DMS114 treated with DMSO at 0.1 percent for 48 hours (cell line): ENCODE data around the gene RANBP3.

Experiments used
- DNase-seq: peaks from one replicate; lab custom pipeline; 2025; ENCODE audit not compliant: unreplicated experiment; lab: John Stamatoyannopoulos, UW

The RANBP3 gene

DNA sequence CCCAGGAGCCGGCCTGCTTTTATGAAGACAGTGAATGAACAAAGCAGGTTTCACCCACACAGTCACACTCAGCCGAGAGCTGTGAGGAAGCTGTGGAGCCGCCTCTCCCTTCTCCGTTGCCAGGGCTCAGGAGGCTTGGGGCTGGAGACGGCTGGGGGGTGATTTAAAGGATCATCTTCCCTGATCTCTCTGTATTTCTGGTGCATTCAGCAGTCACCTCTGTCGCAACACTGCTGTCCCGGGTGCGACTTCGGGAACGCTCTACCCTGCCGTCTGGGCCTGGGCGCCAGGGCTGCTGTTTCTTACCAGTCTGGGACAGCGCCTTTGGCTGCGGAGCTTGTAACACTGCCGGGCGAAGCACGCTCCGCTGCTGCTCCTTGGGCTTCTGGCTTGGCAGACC lies 45.8 kb downstream of the RANBP3 start:
- no peak for DNase-seq

DNA sequence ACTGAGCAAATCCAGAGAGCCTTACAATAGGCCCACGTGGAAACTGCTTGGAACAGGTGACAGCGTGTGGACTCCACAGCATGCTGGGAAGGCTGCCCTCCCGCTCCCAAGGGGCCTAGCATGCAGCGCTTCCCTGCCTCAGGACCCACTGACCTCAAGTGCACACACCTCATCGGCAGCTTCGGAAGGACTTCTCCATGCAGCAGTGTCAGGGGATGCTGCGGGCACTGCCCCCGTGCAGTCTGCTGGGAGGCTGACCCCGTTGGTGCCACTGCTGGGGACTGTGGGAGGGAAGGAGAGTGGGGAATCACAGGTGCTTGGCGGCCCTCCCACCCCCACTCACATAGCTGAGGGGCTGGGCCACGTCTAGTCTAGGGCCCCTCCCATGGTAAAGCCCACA lies 46.7 kb downstream of the RANBP3 start:
- no peak for DNase-seq

DNA sequence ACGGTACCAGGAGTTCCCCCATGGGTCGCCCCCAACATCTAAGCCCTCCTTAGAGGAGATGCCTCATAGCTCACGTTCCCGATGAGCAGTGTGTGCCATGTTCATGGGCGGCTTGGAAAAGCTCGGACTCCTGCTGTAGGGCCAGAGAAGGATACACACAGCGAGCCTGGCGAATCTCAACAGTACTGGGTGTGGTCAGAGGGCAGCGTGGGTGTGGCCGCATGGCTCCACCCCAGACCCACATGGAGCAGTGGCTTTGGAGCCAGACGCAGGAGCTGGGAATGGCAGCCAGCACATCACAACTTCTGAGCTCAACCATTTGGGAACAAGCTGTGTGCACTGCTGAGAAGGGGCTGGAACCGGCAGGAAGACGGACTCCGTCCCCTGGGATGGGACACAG lies 48.3 kb downstream of the RANBP3 start:
- no peak for DNase-seq

DNA sequence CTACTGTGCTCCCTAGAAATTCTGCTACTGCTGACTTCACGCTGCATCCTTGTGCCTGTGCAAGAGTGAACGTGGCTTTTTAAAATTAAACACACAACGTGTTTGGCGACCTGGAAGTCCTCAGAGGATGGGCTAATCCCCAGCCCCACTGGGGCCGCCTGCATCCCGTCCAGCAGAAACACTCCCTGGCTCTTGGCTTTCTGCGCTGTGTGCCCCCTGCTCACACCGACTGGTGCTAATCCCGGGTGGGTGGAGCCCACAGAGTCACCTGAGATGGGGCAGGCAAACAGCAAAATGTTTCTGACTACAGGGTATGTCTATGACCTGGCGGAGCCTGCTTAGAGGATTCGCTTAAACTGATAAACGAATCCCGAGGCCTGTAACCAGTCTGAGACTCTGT lies 48.8 kb downstream of the RANBP3 start:
- no peak for DNase-seq

DNA sequence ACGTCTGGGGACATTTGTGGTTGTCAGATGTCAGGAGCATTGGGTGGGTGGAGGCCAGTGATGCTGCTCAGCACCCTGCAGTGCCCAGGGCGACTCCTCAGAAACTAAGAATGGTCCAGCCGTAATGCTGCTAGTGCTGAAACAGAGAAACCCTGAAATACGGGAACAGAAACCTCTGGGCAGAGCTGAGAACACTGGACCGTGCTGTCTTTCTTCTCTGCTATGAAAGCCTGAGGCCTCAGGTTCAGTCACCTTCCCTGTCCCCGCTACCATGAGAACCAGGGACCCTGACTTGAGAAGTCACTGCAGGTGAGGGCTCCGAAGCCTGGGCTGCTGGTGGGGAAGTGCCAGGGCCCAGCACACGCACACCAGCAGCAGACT lies 50.5 kb downstream of the RANBP3 start:
- no peak for DNase-seq

DNA sequence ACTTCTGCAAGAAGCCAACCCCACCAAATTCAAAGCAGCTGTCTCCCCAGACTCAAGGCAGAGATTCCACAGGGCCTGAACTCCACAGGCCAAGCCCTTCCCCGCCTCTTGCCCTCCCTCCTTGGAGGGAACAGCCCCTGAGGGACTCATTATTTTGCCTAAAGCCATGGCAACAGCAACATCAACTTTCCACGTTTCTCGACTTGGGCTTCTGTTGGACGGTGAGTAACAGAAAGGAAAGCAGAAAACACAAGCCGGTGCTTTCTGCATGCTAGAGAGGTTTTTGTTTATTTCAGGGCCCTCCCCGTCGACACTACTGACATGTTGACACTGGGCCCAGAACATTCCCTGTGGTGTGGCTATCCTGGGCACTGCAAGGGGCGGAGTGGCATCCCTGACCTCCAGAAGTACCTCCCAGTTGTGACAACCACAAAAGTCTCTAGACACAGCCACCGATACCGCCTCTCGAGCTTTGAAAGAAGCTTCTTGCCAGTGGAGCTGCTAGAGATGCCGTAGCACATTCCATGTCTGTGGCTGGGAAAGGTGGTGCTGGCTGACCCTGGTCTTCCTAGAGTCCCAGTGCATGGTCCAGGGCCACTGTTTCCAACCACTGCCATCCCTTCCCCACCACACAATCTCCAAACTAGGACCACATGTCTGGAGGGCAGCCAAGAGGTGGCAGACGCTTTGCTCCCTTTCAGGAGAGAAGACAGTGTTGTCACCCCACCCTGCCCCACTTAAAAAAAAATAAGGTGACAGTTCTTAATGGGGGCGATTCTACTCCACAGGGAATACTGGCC lies 51.1 kb downstream of the RANBP3 start:
- DNase-seq, result no peak

DNA sequence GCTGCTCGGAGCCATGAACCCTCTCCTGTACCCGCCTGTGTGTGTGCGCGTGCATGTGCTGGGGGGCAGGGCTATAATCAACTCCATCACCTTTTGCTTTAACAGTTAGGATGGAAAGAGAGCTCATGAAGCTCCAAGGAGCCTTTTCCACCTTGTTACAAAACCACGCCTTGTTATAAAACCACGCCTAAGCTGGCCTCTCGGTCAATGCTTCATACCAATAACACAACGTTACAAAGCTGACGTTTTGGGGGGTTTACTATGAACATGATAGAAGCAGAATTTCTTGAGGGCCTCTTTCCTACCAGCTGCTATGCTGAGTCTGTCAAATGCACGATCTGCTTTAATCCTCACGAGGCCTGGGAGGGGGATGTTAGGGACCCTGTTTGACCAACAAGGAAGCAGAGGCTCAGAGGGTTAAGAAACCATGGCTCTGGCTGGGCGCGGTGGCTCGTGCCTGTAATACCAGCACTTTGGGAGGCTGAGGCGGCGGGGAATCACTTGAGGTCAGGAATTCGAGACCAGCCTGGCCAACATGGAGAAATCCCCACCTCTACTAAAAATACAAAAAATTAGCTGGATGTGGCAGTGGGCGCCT lies 52.0 kb downstream of the RANBP3 start:
- no peak for DNase-seq

DNA sequence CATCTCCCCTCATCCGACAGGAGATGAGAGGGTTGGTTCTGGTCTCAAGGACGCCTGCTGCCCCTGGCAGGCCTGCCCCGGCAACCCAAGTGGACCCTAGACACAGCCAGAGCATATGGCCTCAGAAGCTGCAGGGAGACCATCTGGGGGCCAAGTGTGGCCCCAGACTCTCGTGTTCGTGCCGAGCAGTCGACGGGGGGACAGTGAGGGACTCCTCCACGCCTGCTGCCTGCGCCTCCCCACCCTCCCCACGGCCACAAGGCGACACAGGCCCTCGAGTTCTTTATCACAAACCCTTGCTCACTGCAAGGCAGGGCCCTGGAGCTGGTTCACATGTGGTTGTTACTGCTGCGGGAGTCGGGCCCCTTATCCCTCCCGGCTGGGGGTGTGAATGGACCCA lies 54.6 kb downstream of the RANBP3 start:
- DNase-seq, result no peak

DNA sequence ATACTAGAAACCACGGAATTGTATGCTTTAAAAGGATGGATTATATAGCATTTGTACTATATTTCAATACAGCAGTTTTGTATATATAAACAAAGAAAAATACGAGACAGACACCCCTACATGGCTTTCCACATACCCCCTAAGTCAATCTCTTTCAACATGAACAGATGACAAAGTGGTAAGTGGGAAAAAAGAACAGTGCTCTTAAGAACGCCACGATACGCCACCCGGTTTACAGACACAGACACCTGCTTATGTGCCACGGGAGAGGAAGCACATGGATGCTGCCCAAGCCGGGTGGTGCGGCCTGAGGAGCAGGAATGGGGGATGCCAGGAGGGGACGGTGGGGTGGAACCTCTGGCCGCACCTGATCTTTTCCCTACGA lies 55.8 kb downstream of the RANBP3 start:
- DNase-seq, result no peak

DNA sequence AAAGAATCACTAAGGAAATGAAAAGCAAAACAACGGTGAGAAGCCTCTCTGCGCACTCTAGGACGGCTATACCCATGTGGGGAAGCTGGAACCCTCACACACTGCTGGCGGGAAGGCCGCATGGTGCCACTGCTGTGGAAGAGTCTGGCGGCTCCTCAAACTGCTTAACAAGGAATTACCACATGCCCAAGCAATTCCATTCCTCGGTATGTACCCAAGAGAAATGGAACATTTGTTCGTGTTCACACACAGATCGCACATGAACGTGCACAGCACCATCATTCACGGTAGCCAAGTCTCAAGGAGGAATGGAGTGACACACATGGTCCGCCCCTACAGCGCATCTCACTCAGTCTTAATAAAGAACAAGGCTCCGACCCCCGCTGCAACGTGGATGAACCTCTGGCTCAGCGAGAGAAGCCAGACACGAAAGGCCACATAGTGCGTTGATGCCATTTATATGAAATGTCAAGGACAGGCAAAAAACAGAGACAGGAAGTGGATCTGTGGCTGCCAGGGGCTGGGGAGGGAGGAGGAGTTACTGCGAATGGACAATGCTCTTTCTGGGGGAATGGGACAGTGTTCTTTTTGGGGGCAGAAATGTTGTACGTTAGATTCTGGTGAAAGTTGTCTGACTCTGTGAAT lies 56.3 kb downstream of the RANBP3 start:
- no peak for DNase-seq

DNA sequence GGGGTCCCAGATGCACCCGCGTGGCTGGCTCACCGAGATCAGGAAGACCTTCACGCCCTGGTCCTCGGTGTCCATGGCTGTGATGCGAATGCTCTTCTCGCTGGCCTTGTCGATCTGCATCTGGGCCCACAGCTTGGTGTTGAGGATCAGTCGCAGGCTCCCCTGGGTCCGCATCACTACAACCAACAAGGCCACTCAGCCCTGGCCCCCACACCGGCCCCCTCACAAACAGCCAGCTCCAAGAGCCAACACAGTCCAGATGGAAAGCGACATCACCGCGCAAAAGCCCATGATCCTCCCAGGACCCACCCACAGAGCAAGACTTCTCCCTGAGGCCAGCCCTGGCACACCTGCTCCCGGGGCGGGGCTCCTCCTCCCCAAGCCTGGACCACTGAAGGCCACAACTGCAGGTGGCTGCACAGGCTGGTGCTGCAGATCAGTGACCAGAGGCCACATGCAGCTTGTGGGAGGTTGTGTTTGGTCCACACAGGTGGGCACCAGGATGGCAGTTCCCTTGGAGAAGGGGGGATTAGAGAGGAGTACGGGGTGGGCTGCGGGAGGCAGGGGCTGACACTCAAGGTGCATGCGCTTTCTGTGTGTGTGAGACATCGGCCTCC lies 59.4 kb downstream of the RANBP3 start:
- DNase-seq, result no peak

DNA sequence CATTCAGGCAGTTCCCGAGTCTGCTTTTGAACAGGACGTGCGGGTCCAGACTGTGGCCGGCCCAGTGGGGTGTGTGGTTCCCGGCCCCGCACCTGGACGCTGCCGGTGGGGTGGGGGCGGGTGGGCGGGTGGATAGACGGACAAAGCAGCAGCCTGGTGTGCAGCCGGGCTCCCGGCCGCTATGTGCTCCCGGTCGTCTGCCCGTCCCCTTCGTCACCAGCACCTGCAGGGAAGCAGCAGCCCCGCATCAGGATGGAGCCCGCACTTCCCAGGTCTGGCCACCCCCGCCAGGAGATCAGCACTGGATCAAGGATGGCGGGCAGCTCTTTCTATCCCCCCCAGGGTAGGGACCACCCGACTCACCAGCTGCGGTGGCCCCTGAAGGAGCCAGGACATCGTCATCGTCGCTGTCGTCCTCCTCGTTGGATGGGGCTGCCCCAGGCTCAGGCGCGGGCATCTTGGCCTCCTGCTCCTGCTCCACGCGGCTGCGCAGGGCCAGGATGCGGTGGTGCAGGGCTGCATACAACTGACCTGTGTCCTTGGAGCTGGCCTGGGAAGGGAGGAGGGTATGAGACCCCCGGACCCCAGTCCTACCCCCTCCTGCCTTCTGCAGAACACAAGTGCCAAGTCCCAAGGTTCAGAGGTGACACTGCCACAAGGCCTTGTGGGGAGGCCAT lies 60.4 kb downstream of the RANBP3 start:
- no peak for DNase-seq

DNA sequence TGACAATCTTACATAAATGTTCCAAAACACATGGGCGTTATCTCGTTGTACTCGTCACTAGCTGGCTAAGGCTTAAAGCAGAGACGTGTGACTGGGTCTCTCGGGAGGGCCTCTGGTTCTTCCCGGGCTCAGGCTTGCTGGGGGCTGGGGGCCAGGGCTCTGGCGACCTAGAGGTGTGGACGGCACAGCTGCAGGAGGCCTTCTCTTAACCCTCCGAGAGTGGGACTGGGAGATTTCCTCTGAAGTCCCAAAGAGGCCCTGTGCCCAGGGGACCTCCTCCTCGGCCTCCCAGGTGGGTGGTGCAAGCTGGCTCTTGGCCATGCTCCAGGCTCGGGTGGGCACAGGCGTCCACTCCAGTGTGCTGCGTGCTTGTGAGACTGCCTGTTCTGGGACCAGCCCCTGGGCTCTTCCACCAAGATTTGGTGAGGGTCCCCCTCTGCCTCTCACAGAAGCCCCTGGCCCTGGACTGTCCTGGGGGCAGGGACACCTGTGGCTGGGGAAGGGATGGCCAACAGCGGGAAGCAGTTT lies 61.7 kb downstream of the RANBP3 start:
- DNase-seq, result no peak

DNA sequence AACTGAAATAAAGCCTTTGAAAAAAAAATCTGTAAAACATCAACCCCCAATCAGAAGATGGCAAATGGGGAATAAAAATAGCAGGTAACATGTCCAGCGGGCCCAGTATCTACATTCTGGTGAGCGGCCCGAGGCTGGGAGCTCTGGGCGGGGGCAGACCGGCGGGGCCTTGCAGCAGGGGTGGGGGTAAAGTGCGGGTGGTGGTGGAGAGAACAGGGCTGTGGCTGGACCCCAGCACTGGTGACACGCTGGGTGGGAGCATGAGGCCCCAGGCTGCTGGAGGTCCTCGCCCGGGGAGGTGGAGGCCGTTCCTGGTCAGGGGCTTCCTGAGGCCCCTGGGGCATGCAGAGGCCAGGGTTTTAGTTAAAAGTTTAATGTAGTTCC lies 62.2 kb downstream of the RANBP3 start:
- no peak for DNase-seq

DNA sequence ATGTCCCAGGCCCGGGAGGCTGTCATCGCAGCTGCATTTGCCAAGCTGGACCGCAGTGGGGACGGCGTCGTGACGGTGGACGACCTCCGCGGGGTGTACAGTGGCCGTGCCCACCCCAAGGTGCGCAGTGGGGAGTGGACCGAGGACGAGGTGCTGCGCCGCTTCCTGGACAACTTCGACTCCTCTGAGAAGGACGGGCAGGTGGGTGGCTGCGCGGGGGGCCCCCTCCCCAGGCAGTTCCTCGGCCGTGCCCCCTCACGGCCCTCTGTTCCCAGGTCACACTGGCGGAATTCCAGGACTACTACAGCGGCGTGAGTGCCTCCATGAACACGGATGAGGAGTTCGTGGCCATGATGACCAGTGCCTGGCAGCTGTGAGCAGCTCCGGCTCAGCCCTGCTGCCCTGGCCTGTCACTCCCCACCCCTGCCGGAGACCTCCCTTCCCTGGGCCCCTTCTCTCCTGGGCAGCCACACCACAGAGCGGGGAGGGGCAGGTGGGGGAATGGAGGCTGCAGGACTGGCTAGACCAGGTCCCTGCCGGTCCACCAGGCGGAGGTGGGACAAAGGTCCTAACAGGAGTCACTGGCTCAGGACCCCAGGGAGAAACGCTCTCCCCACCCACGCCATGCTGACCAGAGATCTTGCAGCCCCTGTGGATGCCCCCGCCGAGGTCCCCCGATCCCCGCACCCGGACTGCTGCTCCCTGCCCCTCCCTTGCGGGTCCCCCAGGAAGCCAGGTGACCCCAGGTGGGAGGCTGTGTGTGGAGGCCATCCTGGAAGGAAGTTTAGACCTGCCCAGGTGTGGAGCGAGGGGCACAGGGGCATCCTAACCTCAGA lies 62.8 kb downstream of the RANBP3 start:
- no peak for DNase-seq

DNA sequence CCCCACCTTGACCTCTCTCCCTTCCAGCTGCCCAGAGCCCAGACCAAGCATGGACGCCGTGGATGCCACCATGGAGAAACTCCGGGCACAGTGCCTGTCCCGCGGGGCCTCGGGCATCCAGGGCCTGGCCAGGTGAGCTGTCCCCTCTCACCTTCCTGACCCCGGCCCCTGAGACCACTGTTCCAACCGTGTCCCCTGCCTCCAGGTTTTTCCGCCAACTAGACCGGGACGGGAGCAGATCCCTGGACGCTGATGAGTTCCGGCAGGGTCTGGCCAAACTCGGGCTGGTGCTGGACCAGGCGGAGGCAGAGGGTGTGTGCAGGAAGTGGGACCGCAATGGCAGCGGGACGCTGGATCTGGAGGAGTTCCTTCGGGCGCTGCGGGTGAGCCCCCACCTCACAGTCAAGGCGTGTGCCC lies 63.6 kb downstream of the RANBP3 start:
- DNase-seq, result no peak

DNA sequence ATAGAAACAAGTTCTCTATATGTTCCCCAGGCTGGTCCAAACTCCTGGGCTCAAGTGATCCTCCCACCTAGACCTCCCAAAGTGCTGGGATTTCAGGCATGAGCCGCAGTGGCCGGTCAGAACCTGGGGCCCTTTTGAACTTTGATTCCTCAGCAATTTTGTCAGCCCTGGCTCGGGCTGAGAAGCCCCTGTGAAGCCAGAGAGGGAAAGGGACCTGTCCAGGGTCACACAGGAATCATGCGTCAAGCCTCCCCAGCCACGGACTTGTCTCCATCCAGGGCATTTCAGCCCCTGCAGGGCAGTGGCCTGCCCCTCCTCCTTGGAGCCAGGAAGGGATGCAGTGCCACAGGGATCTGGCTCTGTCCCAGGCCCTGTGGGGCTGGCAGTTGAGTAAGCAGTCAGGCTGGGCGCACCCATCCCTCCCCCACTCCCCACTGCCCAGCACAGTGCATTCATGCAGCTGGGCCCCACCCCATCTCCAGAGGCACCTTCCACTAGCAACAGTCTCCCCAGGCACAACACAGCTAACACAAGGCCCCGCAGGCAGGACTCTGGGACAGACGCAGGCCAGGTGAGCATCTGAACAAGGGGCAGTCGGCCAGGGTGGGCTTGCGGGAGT lies 64.1 kb downstream of the RANBP3 start, which contains the start of gene CAPS:
Gene CAPS, plus strand, starts transcription at position 516 of the 619 bp plus-strand sequence. CDS start 153 bp downstream, outside the sequence.
- DNase-seq, result no peak

DNA sequence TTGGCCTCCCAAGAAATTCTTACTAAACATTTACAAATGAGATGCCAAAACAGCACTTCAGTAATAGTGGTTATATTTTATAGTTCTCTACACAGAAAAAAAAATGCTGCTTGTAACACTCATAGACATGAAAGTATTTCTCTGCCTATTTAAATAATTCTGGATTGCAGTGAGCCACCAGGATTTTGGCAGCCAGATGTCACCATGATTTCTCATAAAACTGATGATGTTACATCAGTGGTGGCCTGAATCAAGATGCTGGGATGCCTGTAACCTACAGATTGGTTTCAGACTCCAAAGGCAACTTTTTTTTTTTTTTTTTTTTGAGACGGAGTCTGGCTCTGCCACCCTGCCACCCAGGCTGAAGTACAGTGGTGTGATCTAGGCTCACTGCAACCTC lies 66.6 kb downstream of the RANBP3 start:
- DNase-seq, result no peak

DNA sequence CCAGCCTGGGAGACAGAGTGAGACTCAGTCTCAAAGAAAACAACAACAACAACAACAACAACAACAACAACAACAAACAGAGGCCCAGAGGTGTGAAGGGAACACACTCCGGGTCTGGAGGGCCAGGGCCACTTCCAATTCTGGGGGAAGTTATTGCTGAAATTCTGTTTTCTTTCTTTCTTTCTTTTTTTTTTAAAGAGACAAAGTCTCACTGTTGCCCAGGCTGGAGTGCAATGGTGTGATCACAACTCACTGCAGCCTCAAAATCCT lies 67.4 kb downstream of the RANBP3 start:
- DNase-seq, result no peak
